ENCODE measurements around the gene DHH.
A peak's percentile ranks its signal among the peaks of the same experiment; 100 is the strongest.

DHH gene

DNA sequence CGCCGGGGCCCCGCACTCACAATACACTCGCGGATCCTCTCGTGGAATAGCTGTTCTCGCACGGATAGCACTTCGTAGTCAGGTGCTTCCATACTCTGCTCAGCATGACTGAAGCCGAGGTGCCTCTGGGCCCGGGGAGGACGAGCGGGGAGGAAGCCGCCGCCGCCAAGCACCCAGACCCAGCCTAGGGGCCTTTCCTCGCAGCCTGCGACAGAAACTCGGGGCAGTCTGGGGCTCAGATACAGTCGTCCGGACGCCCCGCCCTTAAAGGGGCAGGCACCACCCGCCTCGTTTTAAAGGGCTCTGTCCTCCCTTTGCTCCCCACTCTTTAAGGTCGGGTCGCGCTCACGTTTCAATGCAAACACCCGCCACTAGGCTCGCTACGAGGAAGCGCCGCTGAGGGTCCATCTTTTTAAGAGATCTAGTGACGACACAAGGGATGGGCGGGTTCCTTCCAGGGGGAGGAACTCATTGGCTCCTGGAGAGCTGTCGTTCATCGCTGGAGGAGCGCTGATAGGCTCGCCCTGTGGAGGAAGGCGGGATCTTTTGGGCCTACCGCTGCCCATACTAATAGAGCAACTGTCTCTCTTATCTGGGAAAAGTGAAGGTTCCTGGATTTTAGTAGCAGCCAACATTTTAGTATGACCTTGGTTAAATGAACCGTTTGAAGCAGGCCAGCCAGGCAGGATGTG lies 16.0 kb upstream of the DHH start, which contains the start of gene LMBR1L:
Gene LMBR1L (minus strand): TSS at position 384 of the 692 bp plus-strand sequence. CDS start 292 bp downstream, at position 92.
- H3K4me2 ChIP-seq: peak within 1 kb of the TSS; percentile 96
- H3K4me3 ChIP-seq: peak within 1 kb of the TSS; percentile 100
- H4K20me1 ChIP-seq: peaks cover 43% of the 10 kb centered on the region
- peaks cover 10% of the 10 kb centered on the region for H3K9me3 ChIP-seq
- no peak for TF ChIP-seq Cebpa-rat (IDR thresholded peaks at IDR 0.05)
- peak within 1 kb of the TSS; percentile 98 for H3K9ac ChIP-seq
- H3K4me1 ChIP-seq: peaks cover 53% of the 10 kb centered on the region
- H3K27me3 ChIP-seq: no peaks in the 10 kb centered on the region
- peak within 1 kb of the TSS; percentile 93 for H3K27ac ChIP-seq
- peaks cover 17% of the 10 kb centered on the region; the same call in 1 of the 2 replicates for H3K36me3 ChIP-seq

DNA sequence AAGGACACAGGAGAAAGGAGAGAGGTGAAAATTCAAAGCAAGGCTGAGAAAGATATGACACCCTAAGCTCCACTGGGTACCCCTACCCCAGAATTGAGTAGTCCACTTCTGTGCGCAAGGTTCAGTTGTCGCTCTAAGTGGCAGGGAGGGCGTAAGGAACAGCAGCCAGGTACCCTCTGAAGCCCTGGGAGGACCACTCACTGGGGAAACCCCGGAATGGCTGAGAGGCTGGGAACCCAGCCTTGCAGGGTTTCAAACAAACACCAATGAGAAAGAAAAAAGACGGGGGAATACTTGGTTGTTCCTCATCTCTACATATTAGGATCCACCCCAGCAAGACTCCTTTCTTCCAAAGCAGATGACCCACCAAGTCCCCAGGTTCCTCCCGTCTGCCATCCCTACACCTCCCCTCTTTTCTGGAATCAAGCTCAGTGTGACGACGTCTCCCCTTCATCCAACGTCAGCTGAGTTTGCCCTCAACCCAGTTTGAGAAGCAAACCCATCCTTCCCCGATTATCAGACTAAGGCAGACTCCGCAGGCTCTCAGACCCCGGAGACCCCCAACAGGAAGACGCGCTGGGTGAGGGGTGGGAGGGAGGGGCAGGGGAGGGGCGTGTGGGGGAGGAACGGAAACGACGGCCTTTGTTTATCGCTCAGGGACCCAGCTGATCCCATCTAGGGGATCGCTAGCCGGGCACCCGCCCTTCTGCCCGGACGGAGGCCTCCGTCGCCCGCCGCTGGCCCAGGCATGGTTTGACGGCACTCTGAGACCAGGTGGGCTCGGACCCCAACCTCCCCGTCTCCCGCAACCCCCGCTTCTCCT lies 15.3 kb upstream of the DHH start:
- peaks cover 10% of the 10 kb centered on the region for H3K9me3 ChIP-seq
- peaks cover 60% of the 10 kb centered on the region for H3K4me1 ChIP-seq
- no peaks in the 10 kb centered on the region for H3K27me3 ChIP-seq
- TF ChIP-seq Cebpa-rat (IDR thresholded peaks at IDR 0.05): no peak
- peaks cover 20% of the 10 kb centered on the region for H3K36me3 ChIP-seq
- H3K4me3 ChIP-seq: peak overlapping the region; percentile 100
- peak overlapping the region; percentile 96 for H3K4me2 ChIP-seq
- H3K27ac ChIP-seq: peak overlapping the region; percentile 93
- peak overlapping the region; percentile 98 for H3K9ac ChIP-seq
- H4K20me1 ChIP-seq: peaks cover 51% of the 10 kb centered on the region

DNA sequence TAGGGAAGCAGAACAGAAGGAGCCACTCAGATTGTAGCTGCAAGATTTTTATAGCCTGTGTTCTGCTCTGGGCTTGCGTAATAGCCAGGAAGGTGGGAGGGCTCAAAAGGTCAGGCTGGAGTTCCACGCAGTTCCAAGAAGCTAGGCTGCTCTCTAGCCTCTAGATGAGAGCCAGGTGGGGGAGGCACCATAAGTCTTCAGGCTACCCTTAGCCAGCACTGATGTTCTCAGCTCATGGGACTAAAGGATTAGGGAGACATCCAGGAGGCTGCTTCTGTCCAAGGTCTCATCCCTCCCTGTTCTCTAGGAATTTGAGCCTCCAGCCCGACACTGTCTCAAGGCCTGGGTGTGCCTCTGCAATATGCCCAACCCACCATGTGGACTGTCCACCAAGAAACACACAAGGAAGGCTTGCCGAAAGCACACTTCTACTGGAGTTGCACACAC lies 14.4 kb upstream of the DHH start:
- Histone ChIP-seq H4K20me1 (peaks cover 59% of the 10 kb centered on the region), H3K4me2 (peak overlapping the region; percentile 96), H3K9ac (peak overlapping the region; percentile 98), H3K9me3 (peaks cover 10% of the 10 kb centered on the region), H3K27me3 (no peaks in the 10 kb centered on the region), H3K36me3 (peaks cover 29% of the 10 kb centered on the region), H3K27ac (peak overlapping the region; percentile 57; the same call in 1 of the 2 replicates), H3K4me1 (peaks cover 69% of the 10 kb centered on the region), H3K4me3 (peak overlapping the region; percentile 100)
- peak; percentile 84; the same call in 1 of the 2 replicates for TF ChIP-seq Cebpa-rat (IDR thresholded peaks at IDR 0.05)

DNA sequence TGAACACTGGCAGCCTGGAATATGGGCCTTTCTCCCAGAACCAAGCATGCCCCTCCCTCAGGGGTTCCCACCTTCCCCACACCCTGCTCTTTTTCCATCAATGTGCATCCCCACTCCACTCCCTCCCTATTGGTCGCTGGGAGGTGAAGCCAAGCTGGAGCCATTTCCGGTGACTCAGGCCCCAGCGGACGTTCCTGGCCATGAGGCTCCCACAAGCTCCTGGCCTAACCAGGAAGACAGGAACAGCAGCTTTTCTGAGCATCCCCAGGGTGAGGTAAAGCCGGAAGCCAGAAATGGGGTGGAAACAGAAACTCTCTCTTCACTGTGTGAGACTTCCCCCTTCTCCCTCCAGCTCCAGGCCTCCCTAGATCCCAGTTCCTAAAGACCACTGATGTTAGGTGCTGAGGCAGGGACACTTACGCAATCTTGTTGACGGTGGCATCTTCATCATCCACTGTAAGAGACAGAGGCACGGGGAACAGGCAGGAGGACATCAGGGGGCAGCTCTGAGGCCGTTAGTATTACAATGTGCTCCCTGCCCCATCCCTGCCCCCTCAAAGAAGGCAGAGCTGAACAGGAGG lies 11.0 kb upstream of the DHH start:
- Histone ChIP-seq H3K4me2 (peak overlapping the region; percentile 96), H3K27ac (peak overlapping the region; percentile 77), H3K4me1 (peaks cover 85% of the 10 kb centered on the region), H3K9ac (peak overlapping the region; percentile 49), H3K36me3 (peaks cover 63% of the 10 kb centered on the region), H3K27me3 (no peaks in the 10 kb centered on the region), H3K9me3 (no peaks in the 10 kb centered on the region), H3K4me3 (peak overlapping the region; percentile 36), H4K20me1 (peaks cover 93% of the 10 kb centered on the region)
- peak; percentile 71 for TF ChIP-seq Cebpa-rat (IDR thresholded peaks at IDR 0.05)

DNA sequence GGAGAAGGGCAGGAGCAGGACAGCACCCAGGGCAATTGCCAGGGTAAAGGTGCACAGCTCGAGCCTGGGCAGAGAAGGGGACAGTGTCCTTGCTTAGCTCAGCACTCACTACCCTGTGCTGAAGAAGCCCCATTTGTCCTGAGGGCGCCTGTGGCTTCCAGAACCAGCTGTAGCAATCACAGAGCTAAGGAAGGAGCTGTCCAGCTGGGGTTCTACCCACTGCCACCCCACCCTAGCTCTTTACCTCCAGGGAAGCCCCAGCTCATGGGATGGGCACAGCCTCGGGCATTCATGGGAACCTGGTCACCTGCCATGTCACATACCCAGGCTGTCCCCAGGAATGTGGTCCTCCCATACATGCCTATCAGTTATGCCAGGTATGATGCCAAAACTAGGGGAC lies 10.2 kb upstream of the DHH start:
- Histone ChIP-seq H3K4me3 (peak overlapping the region; percentile 36; the same call in 1 of the 2 replicates), H3K4me2 (peak overlapping the region; percentile 96), H4K20me1 (peaks cover 100% of the 10 kb centered on the region), H3K4me1 (peaks cover 85% of the 10 kb centered on the region), H3K9ac (peak overlapping the region; percentile 35; the same call in 1 of the 2 replicates), H3K27me3 (no peaks in the 10 kb centered on the region), H3K9me3 (no peaks in the 10 kb centered on the region), H3K27ac (peak overlapping the region; percentile 77), H3K36me3 (peaks cover 71% of the 10 kb centered on the region)
- no peak for TF ChIP-seq Cebpa-rat (IDR thresholded peaks at IDR 0.05)

DNA sequence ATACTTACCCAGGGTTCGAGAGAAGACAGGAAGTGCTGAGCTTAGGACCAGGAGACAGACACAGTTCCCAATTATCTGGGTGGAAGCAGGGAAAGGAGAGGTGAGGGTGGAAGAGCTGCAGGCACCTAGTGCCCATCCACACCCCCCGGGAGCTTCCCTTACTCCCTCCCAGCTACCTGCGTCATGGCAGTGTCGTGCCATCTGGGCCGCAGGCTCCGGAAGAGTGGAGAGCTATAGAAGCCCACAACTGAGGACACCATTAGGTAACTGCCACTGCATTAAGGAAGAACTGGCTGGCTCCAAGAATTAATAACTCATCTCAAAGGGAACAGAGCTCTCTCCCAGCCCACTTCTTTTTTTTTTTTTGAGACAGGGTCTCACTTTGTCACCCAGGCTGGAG lies 5.8 kb upstream of the DHH start:
- H3K9ac ChIP-seq: no peak overlapping the region
- peaks cover 20% of the 10 kb centered on the region for H3K27me3 ChIP-seq
- no peak overlapping the region for H3K27ac ChIP-seq
- H3K36me3 ChIP-seq: peaks cover 98% of the 10 kb centered on the region
- H3K4me1 ChIP-seq: peaks cover 41% of the 10 kb centered on the region
- no peak for TF ChIP-seq Cebpa-rat (IDR thresholded peaks at IDR 0.05)
- peaks cover 91% of the 10 kb centered on the region for H4K20me1 ChIP-seq
- no peak overlapping the region for H3K4me3 ChIP-seq
- H3K4me2 ChIP-seq: no peak overlapping the region
- H3K9me3 ChIP-seq: no peaks in the 10 kb centered on the region

DNA sequence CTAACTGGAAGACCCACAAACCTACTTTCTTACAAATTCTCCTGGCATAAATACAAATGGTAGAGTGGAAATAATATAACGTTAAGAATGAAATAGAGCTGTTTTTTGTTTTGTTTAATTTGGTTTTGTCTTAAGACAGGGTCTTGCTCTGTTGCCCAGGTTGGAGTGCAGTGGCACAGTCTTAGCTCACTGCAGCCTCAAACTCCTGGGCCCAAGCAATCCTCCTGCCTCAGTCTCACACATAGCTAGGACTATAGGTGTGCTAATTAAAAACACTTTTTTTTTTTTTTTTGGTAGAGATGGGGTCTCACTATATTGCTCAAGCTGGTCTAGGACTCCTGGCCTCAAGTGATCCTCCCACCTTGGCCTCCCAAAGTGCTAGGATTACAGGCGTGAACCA lies 4.1 kb upstream of the DHH start:
- Histone ChIP-seq H3K36me3 (peaks cover 87% of the 10 kb centered on the region), H3K9ac (no peak overlapping the region), H3K9me3 (no peaks in the 10 kb centered on the region), H4K20me1 (peaks cover 91% of the 10 kb centered on the region), H3K4me3 (no peak overlapping the region), H3K4me2 (no peak overlapping the region), H3K27me3 (peaks cover 37% of the 10 kb centered on the region), H3K27ac (no peak overlapping the region), H3K4me1 (peaks cover 36% of the 10 kb centered on the region)
- no peak for TF ChIP-seq Cebpa-rat (IDR thresholded peaks at IDR 0.05)

DNA sequence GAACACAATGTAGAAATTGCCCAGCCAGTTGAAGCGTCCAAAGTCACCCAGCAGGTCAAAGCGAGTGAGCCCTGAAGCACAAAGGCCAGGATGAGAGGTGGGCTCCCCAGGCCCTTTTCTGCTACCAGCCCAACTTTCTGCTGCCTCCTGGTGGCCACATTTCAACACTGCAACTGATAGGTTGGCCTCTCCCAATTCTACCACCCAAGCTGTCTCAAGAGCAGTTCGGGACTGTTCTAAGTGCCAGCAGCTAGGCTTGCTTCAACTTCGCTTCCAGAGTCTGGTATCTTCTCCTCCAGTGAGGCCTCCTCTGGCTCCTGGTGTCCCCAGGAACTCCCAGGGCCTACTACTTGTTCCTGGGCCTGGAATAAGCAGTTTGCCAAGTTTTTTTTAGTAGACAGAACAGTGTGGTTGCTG lies 3.4 kb upstream of the DHH start:
- Histone ChIP-seq H3K36me3 (peaks cover 80% of the 10 kb centered on the region), H3K9me3 (no peaks in the 10 kb centered on the region), H3K4me3 (no peak overlapping the region), H3K27me3 (peaks cover 44% of the 10 kb centered on the region), H3K4me1 (peaks cover 33% of the 10 kb centered on the region), H4K20me1 (peaks cover 91% of the 10 kb centered on the region), H3K9ac (no peak overlapping the region; the same call in 1 of the 2 replicates), H3K4me2 (no peak overlapping the region), H3K27ac (no peak overlapping the region)
- TF ChIP-seq Cebpa-rat (IDR thresholded peaks at IDR 0.05): no peak

DNA sequence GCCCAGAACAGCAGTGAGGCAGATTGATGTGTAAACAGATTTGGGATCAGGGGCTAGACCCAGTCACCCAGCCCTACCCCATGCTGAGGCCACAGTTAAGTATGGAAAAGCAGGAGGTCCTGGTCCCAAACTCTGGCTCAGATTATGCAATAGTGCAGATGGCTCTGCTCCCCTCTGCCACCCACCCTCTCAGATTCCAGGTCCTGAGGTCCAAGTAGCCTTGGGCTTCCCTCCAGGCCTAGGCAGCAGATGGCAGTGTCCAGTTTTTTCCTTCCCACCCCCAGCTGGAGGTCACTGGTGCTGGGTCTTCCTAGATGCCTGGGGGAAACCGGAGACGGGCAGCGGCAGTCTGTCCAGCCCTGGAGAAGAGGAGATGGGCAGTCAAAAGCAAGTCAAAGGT lies 2.8 kb upstream of the DHH start:
- H3K9ac ChIP-seq: no peak overlapping the region
- TF ChIP-seq Cebpa-rat (IDR thresholded peaks at IDR 0.05): no peak
- no peak overlapping the region for H3K4me2 ChIP-seq
- H3K27me3 ChIP-seq: peaks cover 50% of the 10 kb centered on the region
- H3K36me3 ChIP-seq: peaks cover 74% of the 10 kb centered on the region
- H3K4me1 ChIP-seq: peaks cover 33% of the 10 kb centered on the region
- H4K20me1 ChIP-seq: peaks cover 91% of the 10 kb centered on the region
- H3K4me3 ChIP-seq: no peak overlapping the region
- H3K27ac ChIP-seq: no peak overlapping the region
- no peaks in the 10 kb centered on the region for H3K9me3 ChIP-seq
